GM18520 (cell line): ENCODE results near the gene FBXO28.
"Not testable (repeated sequence)": the region's sequence is repeated elsewhere in the genome, so short reads cannot be mapped to it uniquely, and the experiment has no call there.

Experiments used
- ATAC-seq: cut with Tn5 transposase; IDR thresholded peaks from one replicate; pipeline ENCODE4 v1.9.1; 2021; ENCODE audit not compliant: unreplicated experiment

The FBXO28 gene

DNA sequence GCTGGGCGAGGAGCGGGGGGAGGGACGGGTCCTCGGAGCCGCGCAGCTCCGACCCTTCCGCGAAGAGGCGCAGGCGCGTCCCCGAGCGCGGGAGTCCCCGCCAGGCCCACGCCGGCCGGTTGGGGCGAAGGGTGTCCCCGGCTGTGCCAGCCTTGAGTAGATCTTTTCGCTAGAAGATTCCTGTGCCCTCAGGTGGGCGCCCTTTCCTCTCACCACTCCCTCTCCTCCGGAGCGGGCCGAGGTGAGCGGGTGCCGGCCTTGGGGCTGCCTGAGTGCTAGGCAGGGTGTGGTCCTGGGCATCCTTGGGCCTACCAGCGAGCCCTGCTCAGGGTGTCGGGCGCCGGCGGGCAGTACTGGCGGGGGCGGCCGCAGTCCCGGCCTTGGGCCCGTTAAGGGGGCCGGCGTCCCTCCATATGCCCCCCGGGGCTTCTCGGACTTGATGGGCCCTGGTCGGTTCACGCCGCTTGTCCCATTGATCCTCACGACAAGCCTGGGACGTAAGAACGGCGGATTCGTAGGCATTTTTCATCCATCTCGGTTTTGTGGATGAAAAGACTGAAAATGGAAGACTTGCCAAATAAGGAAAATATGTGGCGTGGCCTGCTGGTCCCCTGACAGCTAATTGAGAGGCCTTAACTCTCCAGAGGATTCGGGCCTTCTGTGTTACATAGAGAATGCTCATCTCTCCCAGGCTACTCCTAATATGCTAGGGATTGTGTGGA, 69.8 kb downstream of the FBXO28 start:
- ATAC-seq, result peak; percentile 49

DNA sequence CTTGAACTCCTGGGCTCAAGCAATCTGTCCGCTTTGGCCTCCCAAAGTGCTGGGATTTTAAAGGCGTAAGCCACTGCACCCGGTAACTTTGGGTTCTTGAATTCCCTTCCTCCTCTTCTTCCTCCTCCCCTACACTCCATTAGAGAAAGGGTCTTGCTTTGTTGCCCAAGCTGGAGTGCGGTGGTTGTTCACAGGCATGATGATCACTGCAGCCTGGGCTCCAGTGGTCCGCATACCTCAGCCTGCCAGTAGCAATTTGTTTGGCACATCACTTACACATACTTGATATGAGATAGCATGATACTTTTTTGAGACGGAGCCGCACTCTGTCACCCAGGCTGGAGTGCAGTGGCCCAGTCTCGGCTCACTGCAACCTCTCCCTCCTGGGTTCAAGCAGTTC, 71.3 kb downstream of the FBXO28 start:
- no peak for ATAC-seq

DNA sequence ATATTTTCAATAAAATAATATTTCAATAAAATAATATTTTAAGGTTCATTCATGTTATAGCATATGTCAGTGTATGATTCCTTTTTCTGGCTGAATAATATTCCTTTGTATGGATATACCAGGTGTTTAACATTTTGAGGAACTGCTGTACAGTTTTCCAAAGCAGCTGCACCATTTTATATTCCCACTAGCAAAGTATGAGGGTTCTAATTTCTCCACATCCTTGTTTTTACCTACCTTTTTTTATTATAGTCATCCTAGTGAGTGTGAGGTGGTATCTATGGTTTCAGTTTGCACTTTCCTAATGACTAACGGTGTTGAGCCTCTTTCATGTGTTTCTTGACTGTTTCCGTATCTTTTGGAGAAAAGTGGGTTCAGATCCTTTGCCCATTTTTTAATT, 74.4 kb downstream of the FBXO28 start:
- no peak for ATAC-seq

DNA sequence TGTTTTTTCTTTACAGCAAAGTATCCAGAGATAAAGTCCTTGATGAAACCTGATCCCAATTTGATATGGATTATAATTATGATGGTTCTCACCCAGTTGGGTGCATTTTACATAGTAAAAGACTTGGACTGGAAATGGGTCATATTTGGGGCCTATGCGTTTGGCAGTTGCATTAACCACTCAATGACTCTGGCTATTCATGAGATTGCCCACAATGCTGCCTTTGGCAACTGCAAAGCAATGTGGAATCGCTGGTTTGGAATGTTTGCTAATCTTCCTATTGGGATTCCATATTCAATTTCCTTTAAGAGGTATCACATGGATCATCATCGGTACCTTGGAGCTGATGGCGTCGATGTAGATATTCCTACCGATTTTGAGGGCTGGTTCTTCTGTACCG, 75.7 kb downstream of the FBXO28 start:
- ATAC-seq, result no peak

DNA sequence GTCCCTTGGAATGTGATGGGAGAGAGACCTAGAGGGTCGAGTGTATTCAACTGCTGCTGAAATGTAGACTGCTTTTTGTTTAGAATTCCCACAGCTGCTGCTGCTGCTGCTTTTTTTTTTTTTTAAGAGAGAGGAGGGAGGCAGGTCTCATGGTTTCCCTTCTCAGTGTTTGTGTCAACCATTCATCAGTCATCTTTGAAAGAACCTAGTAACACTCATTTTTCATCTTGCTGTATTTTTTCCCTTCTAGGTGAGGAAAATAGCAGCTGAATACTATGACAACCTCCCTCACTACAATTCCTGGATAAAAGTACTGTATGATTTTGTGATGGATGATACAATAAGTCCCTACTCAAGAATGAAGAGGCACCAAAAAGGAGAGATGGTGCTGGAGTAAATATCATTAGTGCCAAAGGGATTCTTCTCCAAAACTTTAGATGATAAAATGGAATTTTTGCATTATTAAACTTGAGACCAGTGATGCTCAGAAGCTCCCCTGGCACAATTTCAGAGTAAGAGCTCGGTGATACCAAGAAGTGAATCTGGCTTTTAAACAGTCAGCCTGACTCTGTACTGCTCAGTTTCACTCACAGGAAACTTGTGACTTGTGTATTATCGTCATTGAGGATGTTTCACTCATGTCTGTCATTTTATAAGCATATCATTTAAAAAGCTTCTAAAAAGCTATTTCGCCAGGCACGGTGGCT, 78.3 kb downstream of the FBXO28 start:
- ATAC-seq, result peak; percentile 38

DNA sequence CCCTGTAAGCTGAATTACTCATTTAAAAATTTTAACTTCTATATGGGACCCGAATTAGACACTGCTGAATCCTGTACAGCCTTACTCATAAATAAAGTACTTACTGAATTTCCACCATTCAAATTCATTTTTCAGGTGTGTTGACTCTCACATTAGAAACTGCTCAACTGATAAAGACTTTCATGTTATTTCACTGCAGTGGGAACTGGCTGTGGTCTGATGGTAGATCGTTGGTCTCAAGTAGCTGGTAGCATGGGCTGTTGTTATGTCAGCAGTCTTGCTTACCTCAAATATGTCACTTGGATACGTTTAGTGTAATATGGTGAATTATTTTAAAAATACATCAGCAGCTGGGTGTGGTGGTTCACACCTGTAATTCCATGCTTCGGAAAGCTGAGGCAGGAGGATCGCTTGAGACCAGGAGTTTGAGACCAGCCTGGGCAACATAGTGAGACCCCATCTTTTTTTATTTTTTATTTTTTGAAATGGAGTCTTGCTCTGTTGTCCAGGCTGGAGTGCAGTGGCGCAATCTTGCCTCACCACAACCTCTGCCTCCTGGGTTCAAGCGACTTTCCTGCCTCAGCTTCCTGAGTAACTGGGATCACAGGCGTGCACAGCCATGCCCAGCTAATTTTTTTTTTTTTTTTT, 79.5 kb downstream of the FBXO28 start:
- no peak for ATAC-seq

DNA sequence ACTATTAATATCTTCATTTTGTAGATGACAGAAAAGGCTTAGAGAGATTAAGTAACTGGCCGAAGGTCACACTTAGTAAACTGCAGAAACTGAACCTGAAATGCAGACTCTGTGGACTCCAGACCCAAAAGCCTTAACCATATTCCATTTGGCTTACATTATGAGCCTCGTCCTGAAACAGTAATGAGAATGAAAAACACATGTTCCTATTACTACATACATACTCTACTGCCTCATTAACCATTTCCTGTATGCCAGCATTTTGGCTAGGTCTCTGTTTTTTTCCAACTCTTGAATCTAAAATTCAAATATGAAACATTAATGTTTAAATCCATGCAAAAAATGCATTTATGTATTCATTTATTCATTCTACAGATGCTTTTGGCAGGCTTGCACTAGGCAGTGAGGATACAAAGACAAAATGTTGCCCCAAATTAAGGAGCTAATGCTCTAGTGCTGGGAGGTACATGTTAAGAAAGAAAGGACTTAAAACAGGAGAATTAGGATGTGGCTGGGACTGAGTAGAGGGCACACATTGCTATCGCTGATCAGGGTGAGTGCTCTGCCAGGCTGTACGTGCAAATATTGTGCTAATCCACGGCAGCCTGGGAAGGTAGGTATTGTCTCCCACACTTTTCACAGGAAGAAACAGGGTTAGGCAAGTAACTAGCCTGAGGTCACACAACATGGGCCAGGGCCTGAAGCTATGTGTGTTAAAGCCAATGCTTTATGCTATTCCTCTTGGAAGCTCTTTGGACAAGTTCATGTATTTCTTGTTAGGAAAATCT, 83.1 kb downstream of the FBXO28 start:
- ATAC-seq, result no peak

DNA sequence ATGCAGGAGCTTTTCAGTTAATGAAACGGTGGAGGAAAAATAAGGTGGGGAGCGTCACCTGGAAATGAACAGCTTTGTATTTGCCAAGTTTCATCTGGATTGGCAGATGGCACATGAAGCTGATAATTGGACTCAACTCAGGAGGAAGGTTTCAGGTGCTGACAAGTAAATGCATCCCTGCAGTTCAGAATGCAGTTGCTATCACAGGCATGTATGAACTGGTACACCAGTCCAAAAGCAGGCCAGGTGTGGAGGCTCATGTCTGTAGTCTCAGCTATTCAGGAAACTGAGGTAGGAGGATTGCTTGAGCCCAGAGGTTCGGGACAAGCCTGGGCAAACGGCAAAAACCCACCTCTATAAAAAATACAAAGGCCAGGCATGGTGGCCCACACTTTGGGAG, 84.7 kb downstream of the FBXO28 start:
- no peak for ATAC-seq

DNA sequence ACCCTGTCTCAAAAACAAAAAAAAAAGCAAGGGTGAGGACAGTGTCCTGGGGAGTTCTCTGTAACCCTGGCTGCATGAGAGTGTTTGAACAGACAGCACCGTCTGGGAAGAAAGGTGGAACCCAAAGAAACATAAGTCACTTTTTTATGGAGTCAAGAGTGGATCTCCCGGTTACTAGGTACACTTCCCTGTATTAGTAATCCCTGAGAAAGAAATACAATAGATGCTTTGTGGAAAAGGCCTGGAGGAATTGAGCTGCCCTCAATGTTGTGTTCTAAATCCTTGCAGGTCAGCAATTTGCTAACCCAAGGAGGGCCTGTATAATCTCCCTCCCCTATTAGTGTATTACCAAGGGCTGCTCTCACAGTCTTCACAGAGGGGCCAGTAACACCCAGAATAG, 85.8 kb downstream of the FBXO28 start:
- no peak for ATAC-seq

DNA sequence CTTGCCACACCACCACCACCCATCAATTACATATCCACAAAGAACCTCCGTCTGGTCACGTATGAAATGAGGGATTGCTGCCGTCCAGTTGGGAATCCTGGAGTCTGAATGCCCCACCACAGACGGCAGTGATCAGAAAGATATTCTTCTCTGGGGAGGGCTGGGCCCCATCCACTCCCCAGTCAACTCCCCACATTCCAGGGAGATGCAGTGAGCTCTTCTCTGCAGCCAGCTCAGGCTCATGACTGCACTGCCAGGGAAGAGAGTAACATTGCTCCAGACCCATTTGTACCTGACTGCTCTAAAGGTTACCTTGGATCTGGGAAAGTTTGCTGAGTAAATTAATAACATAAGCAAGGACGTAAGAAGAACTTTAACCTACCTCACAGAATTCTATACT, 87.5 kb downstream of the FBXO28 start:
- no peak for ATAC-seq

DNA sequence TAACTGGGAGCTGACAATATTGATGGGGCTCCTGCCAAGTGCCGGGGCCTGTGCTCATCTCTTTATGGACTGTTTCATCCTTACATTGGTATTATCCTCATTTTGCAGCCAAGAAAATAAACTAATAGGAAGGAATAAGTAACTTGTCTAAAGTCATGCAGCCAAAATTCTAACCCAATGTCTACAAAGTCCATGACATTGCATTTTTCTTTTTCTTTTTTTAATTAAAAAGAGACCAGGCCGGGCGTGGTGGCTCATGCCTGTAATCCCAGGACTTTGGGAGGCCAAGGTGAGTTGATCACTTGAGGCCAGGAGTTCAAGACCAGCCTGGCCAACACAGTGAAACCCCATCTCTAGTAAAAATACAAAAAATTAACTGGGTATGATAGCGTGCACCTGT, 87.9 kb downstream of the FBXO28 start:
- ATAC-seq, result no peak

DNA sequence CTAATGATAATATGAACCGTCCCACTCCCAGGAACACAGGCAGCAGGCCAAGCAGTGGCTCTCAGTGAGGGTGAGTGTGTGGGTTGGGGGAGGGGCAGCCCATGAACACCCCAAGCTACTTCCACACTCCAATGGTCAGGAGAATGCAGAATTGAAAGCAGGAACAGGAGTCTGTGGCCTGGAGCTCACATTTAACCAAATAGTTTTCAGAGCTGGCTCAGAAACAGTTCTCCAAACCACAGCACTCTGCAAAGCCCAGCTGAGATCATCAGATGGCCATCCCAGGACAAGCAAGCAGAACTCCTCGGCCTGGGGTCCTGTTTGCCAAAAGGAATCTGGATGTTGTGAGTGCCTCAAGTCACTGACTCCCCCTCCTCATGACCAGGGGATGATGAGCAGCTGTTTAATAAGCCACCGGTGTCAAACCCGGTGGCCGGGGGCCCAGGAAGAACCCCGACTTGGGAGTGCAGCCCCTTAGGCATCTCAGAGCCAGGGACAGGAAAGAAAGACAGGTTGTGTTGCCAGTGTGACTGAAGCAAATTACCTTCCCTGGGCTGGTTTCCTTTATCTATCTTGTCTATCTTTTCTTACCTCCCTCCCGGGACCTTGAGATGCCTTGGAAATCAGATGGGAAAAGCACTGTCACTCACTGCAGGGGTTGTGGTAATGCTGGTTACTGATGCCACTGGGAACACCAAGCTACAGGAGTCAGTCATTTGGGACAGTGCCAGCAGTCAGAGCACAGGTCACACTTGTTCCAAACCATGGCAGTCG, 89.5 kb downstream of the FBXO28 start:
- no peak for ATAC-seq

DNA sequence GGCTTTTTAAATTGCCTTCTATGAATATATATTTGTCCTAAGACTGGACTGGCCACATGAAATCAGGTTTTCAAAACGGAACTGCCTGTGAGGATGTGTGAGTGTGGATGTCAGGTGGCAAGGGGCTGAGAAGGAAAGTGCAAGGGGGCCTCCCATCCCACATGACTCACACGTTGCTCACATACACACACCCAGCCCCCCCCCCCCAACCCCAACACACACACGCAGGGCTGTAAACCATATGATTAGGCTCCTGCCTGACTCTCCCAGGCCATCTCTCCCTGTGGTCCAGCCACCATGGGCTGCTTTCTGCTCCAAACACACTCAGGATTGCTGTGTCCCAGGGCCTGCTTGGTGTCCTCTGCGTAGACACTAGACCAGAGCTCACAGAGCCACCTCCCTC, 91.5 kb downstream of the FBXO28 start:
- ATAC-seq, result no peak

DNA sequence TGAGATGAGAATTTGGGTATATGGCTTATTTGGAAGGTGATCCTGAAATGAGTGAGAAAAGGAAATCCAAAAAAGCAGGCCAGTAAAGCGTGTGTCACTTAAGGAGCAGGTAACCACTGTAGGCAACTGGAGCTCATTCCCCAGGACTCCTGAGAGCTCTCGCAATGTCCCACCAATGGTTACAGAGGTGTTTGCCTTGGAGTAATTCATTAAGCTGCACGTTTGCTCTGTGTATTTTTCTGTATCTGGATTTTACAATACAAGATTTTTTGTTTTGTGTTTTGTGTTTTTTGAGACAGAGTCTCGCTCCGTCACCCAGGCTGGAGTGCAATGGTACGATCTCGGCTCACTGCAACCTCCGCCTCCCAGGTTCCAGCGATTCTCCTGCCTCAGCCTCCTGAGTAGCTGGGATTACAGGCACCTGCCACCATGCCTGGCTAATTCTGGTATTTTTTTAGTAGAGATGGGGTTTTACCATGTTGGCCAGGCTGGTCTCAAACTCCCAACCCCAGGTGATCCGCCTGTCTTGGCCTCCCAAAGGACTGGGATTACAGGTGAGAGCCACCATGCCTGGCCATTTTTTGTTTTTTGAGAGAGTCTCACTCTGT, 92.1 kb downstream of the FBXO28 start:
- ATAC-seq, result not testable (repeated sequence)

DNA sequence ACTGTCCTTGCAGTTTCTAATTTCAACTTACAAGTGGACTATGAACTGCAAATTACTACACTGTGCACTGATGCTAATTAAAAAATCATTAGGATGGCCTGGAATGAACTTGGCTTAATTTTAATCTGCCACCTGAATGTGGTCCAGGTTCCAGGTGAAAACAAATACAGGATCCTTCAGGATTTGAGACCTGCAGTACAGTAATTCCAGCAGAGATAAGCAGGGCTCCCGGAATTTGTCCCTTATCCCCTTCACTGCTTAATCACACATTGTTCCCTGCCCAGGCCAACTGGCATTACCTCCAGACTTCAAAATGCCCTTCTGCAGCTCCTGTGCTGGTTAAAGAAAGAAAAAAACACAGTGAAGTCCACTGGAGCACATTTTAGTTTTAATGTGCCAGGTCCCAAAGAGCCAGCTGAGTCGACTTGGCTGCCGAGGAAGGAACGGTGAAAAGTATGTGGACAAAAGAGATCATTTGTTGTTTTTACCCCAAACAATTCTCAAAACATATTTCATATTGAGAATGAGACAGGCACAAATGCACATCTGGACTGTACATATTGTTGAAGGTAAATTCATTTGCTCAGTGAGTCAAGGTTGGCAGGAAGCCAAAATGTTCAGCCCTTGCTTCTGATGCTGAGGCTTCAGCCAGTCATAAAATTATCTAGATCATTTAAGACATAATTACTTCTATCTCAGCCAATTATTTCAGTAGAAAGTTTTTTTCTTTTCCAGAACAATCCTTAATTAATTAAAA, 97.5 kb downstream of the FBXO28 start:
- no peak for ATAC-seq
